Cardiac fibroblast (primary cell): Measurements from ENCODE around the gene ERGIC1.

ENCODE experiments used
- DNase-seq, 2 donors: peaks; one replicate each; pipeline versions ENCODE4 v3.0.0 to v3.0.0-alpha.2; 2010; ENCODE audit warnings: low read depth in 2 of 2
- H3K4me3 ChIP-seq, 2 donors: replicated peaks in 1 of 2; 1 replicate in 1 of 2; 2 replicates in 1 of 2; pipeline ENCODE4 v1.5.1; 2011; ENCODE audit warnings: low read depth in 2 of 2, low read length in 2 of 2, mild to moderate bottlenecking in 2 of 2, moderate library complexity in 1 of 2
- CTCF ChIP-seq: IDR thresholded peaks from one replicate; pipeline ENCODE4 v1.5.1; 2011; ENCODE audit warnings: low read depth, mild to moderate bottlenecking, low read length, inconsistent platforms

The ERGIC1 gene

DNA sequence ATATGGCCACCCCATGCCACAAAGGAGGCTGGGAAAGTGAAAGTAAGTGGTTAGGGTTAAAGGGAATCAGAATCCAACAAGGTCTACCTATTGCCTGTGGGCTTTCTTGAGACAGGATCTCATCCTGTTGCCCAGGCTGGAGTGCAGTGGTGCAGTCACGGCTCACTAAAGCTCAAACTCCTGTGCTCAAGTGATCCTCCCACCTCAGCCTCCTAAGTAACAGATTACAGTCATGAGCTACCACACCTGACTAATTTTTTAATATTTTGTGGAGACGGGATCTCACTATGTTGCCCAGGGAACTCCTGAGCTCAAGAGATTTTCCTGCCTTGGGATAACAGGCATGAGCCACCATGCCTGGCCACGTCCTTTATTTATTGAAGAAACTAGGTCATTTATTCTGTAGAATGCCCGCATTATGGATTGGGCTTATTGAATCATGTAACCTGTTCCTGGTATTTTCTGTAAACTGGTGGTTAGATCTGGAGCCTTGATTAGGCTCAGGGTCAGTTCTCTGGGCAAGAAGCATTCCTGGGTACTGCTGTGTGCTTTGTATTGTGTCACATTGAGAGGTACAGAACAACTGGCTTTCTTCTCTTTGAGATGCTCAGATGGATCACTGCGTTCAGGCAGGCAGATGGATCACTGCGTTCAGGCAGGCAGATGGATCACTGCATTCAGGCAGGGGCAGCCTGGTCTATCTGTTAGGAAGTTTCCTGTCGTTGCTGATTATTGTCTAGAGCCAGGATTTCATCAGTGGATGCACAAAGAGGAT is 41.6 kb downstream of the ERGIC1 start:
- DNase-seq, result no peak
- no peak for TF ChIP-seq CTCF
- H3K4me3 ChIP-seq, result no peak overlapping the region

- no peak for TF ChIP-seq CTCF
- H3K4me3 ChIP-seq, result no peak overlapping the region
- DNase-seq, result no peak
Measured at GRCh38 chr5:172876578-172876977, 42.5 kb downstream of the ERGIC1 start.

GRCh38 chr5:172877466-172878260 is 43.6 kb downstream of the ERGIC1 start:
- DNase-seq, result no peak
- no peak for TF ChIP-seq CTCF
- no peak overlapping the region for H3K4me3 ChIP-seq

- no peak for TF ChIP-seq CTCF
- no peak for DNase-seq
- no peak overlapping the region for H3K4me3 ChIP-seq
Measured at GRCh38 chr5:172878585-172878932, 44.5 kb downstream of the ERGIC1 start.

- DNase-seq, result peak in 1 of 2 donors; percentile 57
- TF ChIP-seq CTCF, result no peak
- H3K4me3 ChIP-seq, result no peak overlapping the region
Measured at GRCh38 chr5:172878933-172879752, 45.1 kb downstream of the ERGIC1 start.

DNA sequence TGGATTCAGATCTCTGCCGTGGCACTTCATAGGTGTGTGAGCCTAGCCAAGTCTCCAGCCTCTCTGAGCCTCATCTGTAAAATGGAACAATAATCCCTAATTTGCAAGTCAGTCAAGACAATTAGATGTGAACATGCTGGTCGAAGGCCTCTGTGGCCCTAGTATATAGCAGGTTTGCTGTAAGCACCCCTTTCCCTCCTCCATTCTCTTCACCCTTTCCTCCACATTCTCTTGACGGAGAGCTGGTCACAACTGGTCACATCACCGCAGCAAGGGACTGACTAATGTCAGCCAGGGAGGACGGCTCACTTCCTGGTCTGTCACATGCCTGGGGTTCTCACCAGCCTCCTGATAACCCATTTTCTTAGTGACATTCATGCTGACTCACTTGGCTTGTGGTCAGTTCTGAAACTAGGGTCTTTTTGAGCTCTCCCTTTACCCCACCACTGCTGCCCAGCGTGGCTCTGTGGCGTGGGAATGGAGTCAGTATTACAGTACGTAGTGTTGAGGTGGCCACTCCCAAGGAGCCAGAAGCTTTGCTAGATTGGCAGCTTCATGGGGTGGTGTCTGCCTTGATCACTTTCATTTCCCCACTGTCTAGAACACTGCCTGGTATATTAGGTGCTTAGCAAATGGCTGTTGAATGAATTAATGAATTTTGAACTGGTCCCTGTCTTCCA is 47.8 kb downstream of the ERGIC1 start:
- no peak for TF ChIP-seq CTCF
- no peak overlapping the region for H3K4me3 ChIP-seq
- peak; percentile 66 to 82 for DNase-seq
